Neural progenitor cell (in vitro differentiated cells): Measurements from ENCODE around the gene CACNA1E. TPM values are rescaled to one million over a fixed set of nuclear protein-coding genes. Genes with fewer than 3 reads are reported as not detected.
"Not testable (repeated sequence)": the region's sequence is repeated elsewhere in the genome, so short reads cannot be mapped to it uniquely, and the experiment has no call there.

Experiments used
- DNase-seq: peaks from one replicate; pipeline ENCODE4 v3.0.0-alpha.2; 2016; ENCODE audit warnings: low spot score
- H2AFZ ChIP-seq: fragments of 200-600 bp; sonication (generic); replicated peaks from 2 replicates; pipeline ENCODE4 v1.6.1; 2016; ENCODE audit warnings: antibody characterized with exemption
- H3F3A ChIP-seq: fragments of 200-600 bp; sonication (generic); 2 replicates; pipeline ENCODE4 v1.6.1; 2016; ENCODE audit warnings: antibody characterized with exemption, low read depth
- H3K27ac ChIP-seq: fragments of 200-600 bp; sonication (generic); 2 replicates; pipeline ENCODE4 v1.5.1; 2016; ENCODE audit warnings: mild to moderate bottlenecking
- H3K27me3 ChIP-seq: fragments of 200-600 bp; sonication (generic); 2 replicates; pipeline ENCODE4 v1.6.1; 2016; ENCODE audit warnings: mild to moderate bottlenecking, moderate library complexity
- H3K36me3 ChIP-seq: fragments of 200-600 bp; sonication (generic); 2 replicates; pipeline ENCODE4 v1.5.1; 2016
- H3K4me1 ChIP-seq: fragments of 200-600 bp; sonication (generic); 2 replicates; pipeline ENCODE4 v1.6.1; 2016; ENCODE audit warnings: mixed run types
- H3K4me2 ChIP-seq: fragments of 200-600 bp; sonication (generic); 2 replicates; pipeline ENCODE4 v1.6.1; 2016
- H3K4me3 ChIP-seq: fragments of 200-600 bp; sonication (generic); 2 replicates; pipeline ENCODE4 v1.5.1; 2016
- H3K79me2 ChIP-seq: fragments of 200-600 bp; sonication (generic); 2 replicates; pipeline ENCODE4 v1.6.1; 2016; ENCODE audit warnings: low read depth
- H3K9ac ChIP-seq: fragments of 200-600 bp; sonication (generic); 2 replicates; pipeline ENCODE4 v1.6.1; 2016
- H3K9me3 ChIP-seq: fragments of 200-600 bp; sonication (generic); 2 replicates; pipeline ENCODE4 v1.5.1; 2016; ENCODE audit warnings: low read depth
- H4K20me1 ChIP-seq: fragments of 200-600 bp; sonication (generic); 2 replicates; pipeline ENCODE4 v1.6.1; 2016; ENCODE audit warnings: low read depth
- H3K27ac Mint-ChIP-seq: 3 replicates; pipeline ENCODE4 v1.8.0; 2021; ENCODE audit warnings: mixed read lengths
- H3K27me3 Mint-ChIP-seq: 2 replicates; pipeline ENCODE4 v1.8.0; 2022; ENCODE audit warnings: low read depth, mild to moderate bottlenecking, inconsistent platforms, moderate library complexity, mixed read lengths; ENCODE audit not compliant: insufficient read depth
- H3K36me3 Mint-ChIP-seq: 3 replicates; pipeline ENCODE4 v1.8.0; 2021; ENCODE audit warnings: mixed read lengths
- H3K4me1 Mint-ChIP-seq: 3 replicates; pipeline ENCODE4 v1.8.0; 2021; ENCODE audit warnings: mixed read lengths
- H3K4me3 Mint-ChIP-seq: 3 replicates; pipeline ENCODE4 v1.8.0; 2021; ENCODE audit warnings: mild to moderate bottlenecking, moderate library complexity, mixed read lengths
- H3K9me3 Mint-ChIP-seq: 3 replicates; pipeline ENCODE4 v1.8.0; 2020; ENCODE audit warnings: mixed read lengths
- CTCF ChIP-seq: fragments of 200-600 bp; sonication (generic); IDR thresholded peaks from 2 replicates; pipeline ENCODE4 v1.5.1; 2017; ENCODE audit warnings: antibody characterized with exemption, mild to moderate bottlenecking
- EZH2 ChIP-seq: fragments of 200-600 bp; sonication (generic); IDR thresholded peaks from 2 replicates; pipeline ENCODE4 v1.6.1; 2017; ENCODE audit warnings: antibody characterized with exemption, mild to moderate bottlenecking, moderate library complexity
- EZH2phosphoT487 ChIP-seq: fragments of 200-600 bp; sonication (generic); IDR thresholded peaks from 2 replicates; pipeline ENCODE4 v1.6.1; 2017; ENCODE audit warnings: antibody characterized with exemption
- total RNA-seq: library from RNA; depleted of rRNA; stranded (reverse); fragments of >200 nt; gene quantifications from 2 replicates; pipeline ENCODE4 v1.2.3, GENCODE V29; 2015; ENCODE audit warnings: low replicate concordance

Gene CACNA1E
- total RNA-seq, 1 donor from 2014 or later = 2.1 TPM

DNA sequence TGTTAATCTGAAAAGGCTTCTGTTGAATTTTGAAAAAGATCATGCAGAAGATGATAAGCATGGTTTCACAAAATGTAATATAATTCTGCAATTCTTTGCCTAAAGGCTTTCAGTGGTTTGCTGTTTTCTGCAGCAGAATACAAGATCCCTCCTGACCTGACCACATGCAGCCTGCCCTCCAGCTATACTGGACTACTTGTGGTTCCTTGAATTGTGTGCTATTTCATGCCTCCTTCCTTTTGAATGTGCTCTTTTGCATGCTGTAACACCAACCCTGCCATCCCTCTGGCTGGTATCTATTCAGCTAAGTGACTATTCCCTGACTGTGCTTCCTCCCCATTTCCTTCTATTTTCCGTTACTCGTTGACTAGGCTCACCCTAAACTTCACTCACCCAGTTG is 55.5 kb downstream of the CACNA1E start:
- Histone ChIP-seq H4K20me1 (no peaks in the 10 kb centered on the region), H3K79me2 (no peaks in the 10 kb centered on the region), H3K4me3 (no peak overlapping the region), H3K27me3 (no peaks in the 10 kb centered on the region), H3K9me3 (no peaks in the 10 kb centered on the region), H3F3A (no peaks in the 10 kb centered on the region), H3K4me1 (no peaks in the 10 kb centered on the region), H3K9ac (no peak overlapping the region), H2AFZ (no peak overlapping the region), H3K27ac (no peak overlapping the region), H3K36me3 (no peaks in the 10 kb centered on the region), H3K4me2 (no peak overlapping the region)
- no peak overlapping the region for H3K4me3 Mint-ChIP-seq
- no peak overlapping the region for H3K27ac Mint-ChIP-seq
- peaks cover 2% of the 10 kb centered on the region for H3K27me3 Mint-ChIP-seq
- TF ChIP-seq EZH2 = no peak
- TF ChIP-seq CTCF = no peak
- no peak for TF ChIP-seq EZH2phosphoT487
- H3K36me3 Mint-ChIP-seq = no peaks in the 10 kb centered on the region
- H3K9me3 Mint-ChIP-seq = no peaks in the 10 kb centered on the region
- no peaks in the 10 kb centered on the region for H3K4me1 Mint-ChIP-seq
- no peak for DNase-seq

- Histone ChIP-seq H3K27ac (no peak overlapping the region), H4K20me1 (no peaks in the 10 kb centered on the region), H3K36me3 (no peaks in the 10 kb centered on the region), H3K4me1 (peaks cover 3% of the 10 kb centered on the region), H3K9me3 (no peaks in the 10 kb centered on the region), H3K4me2 (no peak overlapping the region), H2AFZ (no peak overlapping the region), H3F3A (no peaks in the 10 kb centered on the region), H3K4me3 (no peak overlapping the region), H3K27me3 (no peaks in the 10 kb centered on the region), H3K9ac (no peak overlapping the region), H3K79me2 (no peaks in the 10 kb centered on the region)
- no peaks in the 10 kb centered on the region for H3K9me3 Mint-ChIP-seq
- TF ChIP-seq CTCF = no peak
- TF ChIP-seq EZH2phosphoT487 = no peak
- no peak for TF ChIP-seq EZH2
- no peak overlapping the region for H3K27ac Mint-ChIP-seq
- no peaks in the 10 kb centered on the region for H3K36me3 Mint-ChIP-seq
- no peak overlapping the region for H3K4me3 Mint-ChIP-seq
- no peaks in the 10 kb centered on the region for H3K4me1 Mint-ChIP-seq
- DNase-seq = no peak
- H3K27me3 Mint-ChIP-seq = peaks cover 2% of the 10 kb centered on the region
Measured at GRCh38 chr1:181541458-181541857, 58.1 kb downstream of the CACNA1E start.

DNA sequence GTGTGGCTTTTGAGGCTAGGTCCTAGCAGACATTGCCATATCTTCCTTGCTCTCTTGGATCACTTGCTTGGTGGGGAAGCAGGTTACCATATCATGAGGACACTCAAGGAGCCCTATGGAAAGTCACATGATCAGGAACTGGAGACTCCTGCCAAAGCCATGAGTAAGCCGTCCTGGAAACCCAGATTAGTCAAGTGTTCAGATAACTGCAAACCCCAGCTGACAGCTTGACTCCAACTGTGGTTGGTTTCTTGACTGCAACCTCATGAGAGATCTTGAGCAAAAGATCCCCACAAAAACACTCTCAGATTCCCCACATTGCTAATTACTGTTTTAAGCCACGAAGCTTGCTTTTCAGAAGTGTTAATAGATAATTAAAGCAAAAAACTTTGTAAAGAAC is 58.6 kb downstream of the CACNA1E start:
- no peak overlapping the region for H3K27ac Mint-ChIP-seq
- TF ChIP-seq EZH2phosphoT487 (no peak), EZH2 (no peak), CTCF (no peak)
- Histone ChIP-seq H3K27ac (no peak overlapping the region), H3K9me3 (no peaks in the 10 kb centered on the region), H3K4me3 (no peak overlapping the region), H4K20me1 (no peaks in the 10 kb centered on the region), H3K79me2 (no peaks in the 10 kb centered on the region), H3K27me3 (no peaks in the 10 kb centered on the region), H3K36me3 (no peaks in the 10 kb centered on the region), H3K4me1 (peaks cover 3% of the 10 kb centered on the region), H3K9ac (no peak overlapping the region), H3K4me2 (no peak overlapping the region), H2AFZ (no peak overlapping the region), H3F3A (no peaks in the 10 kb centered on the region)
- H3K27me3 Mint-ChIP-seq = peaks cover 2% of the 10 kb centered on the region
- peaks cover 2% of the 10 kb centered on the region for H3K4me1 Mint-ChIP-seq
- no peak for DNase-seq
- no peaks in the 10 kb centered on the region for H3K36me3 Mint-ChIP-seq
- no peak overlapping the region for H3K4me3 Mint-ChIP-seq
- no peaks in the 10 kb centered on the region for H3K9me3 Mint-ChIP-seq

- not testable (repeated sequence) for DNase-seq, H3K27me3 ChIP-seq, H3K4me2 ChIP-seq, H3K27ac Mint-ChIP-seq, H3K9me3 Mint-ChIP-seq, H4K20me1 ChIP-seq, H3K4me3 ChIP-seq, H3K4me1 ChIP-seq, H3F3A ChIP-seq, H3K36me3 ChIP-seq, H3K9me3 ChIP-seq, H3K4me1 Mint-ChIP-seq, H3K27ac ChIP-seq, H3K79me2 ChIP-seq, H3K27me3 Mint-ChIP-seq, H3K9ac ChIP-seq, H2AFZ ChIP-seq, H3K36me3 Mint-ChIP-seq
- peak overlapping the region; percentile 41 for H3K4me3 Mint-ChIP-seq
Measured at GRCh38 chr1:181542406-181542805, 59.1 kb downstream of the CACNA1E start.
